OCI-LY7 (cell line): Measurements from ENCODE around the gene PRRC2B.

Experiments used
- EZH2phosphoT487 ChIP-seq: fragments of 200-600 bp; sonication (generic); IDR thresholded peaks from 2 replicates; pipeline ENCODE4 v1.6.1; 2018; ENCODE audit warnings: low read depth, borderline replicate concordance, mild to moderate bottlenecking, mixed run types, antibody characterized with exemption, low read length, moderate library complexity, mixed read lengths
- TF ChIP-seq, protein P1 (sequence below): fragments of 200-600 bp; sonication (generic); conservative IDR thresholded peaks from 2 replicates; pipeline ENCODE4 v1.5.1; 2014; ENCODE audit warnings: mild to moderate bottlenecking, antibody characterized with exemption, low read length, moderate library complexity, mixed read lengths

- TF ChIP-seq, protein P1, sequence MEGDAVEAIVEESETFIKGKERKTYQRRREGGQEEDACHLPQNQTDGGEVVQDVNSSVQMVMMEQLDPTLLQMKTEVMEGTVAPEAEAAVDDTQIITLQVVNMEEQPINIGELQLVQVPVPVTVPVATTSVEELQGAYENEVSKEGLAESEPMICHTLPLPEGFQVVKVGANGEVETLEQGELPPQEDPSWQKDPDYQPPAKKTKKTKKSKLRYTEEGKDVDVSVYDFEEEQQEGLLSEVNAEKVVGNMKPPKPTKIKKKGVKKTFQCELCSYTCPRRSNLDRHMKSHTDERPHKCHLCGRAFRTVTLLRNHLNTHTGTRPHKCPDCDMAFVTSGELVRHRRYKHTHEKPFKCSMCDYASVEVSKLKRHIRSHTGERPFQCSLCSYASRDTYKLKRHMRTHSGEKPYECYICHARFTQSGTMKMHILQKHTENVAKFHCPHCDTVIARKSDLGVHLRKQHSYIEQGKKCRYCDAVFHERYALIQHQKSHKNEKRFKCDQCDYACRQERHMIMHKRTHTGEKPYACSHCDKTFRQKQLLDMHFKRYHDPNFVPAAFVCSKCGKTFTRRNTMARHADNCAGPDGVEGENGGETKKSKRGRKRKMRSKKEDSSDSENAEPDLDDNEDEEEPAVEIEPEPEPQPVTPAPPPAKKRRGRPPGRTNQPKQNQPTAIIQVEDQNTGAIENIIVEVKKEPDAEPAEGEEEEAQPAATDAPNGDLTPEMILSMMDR, result no peak
- TF ChIP-seq EZH2phosphoT487, result no peak
These were observed 132.0 kb downstream of the PRRC2B start for GRCh38 chr9:131525643-131526565.
